HG03103 (cell line): Measurements from ENCODE around the gene RIMBP2.

Experiments used
- ATAC-seq: cut with Tn5 transposase; IDR thresholded peaks from one replicate; pipeline ENCODE4 v1.9.1; 2021; ENCODE audit warnings: low read depth; ENCODE audit not compliant: unreplicated experiment

RIMBP2 gene

GRCh38 chr12:130577351-130577750, 138.7 kb downstream of the RIMBP2 start:
- ATAC-seq, result no peak

GRCh38 chr12:130576371-130576816, 139.7 kb downstream of the RIMBP2 start:
- ATAC-seq, result no peak

GRCh38 chr12:130574402-130574801, 141.7 kb downstream of the RIMBP2 start:
- ATAC-seq, result no peak

GRCh38 chr12:130573766-130574165, 142.3 kb downstream of the RIMBP2 start:
- no peak for ATAC-seq

GRCh38 chr12:130573235-130573634, 142.9 kb downstream of the RIMBP2 start:
- no peak for ATAC-seq

GRCh38 chr12:130572553-130572952, 143.5 kb downstream of the RIMBP2 start:
- ATAC-seq, result no peak

GRCh38 chr12:130571734-130572133, 144.4 kb downstream of the RIMBP2 start:
- no peak for ATAC-seq

- ATAC-seq, result no peak
Measured at GRCh38 chr12:130571089-130571488, 145.0 kb downstream of the RIMBP2 start.

GRCh38 chr12:130569521-130569920, 146.6 kb downstream of the RIMBP2 start:
- ATAC-seq, result no peak

GRCh38 chr12:130568501-130568900, 147.6 kb downstream of the RIMBP2 start:
- no peak for ATAC-seq

- no peak for ATAC-seq
Measured at GRCh38 chr12:130568041-130568440, 148.1 kb downstream of the RIMBP2 start.

- ATAC-seq, result no peak
Measured at GRCh38 chr12:130566446-130567155, 149.5 kb downstream of the RIMBP2 start.

- ATAC-seq, result no peak
Measured at GRCh38 chr12:130565189-130565588, 150.9 kb downstream of the RIMBP2 start.

GRCh38 chr12:130563323-130563722, 152.8 kb downstream of the RIMBP2 start:
- no peak for ATAC-seq

- no peak for ATAC-seq
Measured at GRCh38 chr12:130562716-130563115, 153.4 kb downstream of the RIMBP2 start.

- ATAC-seq, result no peak
Measured at GRCh38 chr12:130560321-130560720, 155.8 kb downstream of the RIMBP2 start.

- no peak for ATAC-seq
Measured at GRCh38 chr12:130559806-130560205, 156.3 kb downstream of the RIMBP2 start.

GRCh38 chr12:130557886-130558765, 158.0 kb downstream of the RIMBP2 start:
- no peak for ATAC-seq

- ATAC-seq, result no peak
Measured at GRCh38 chr12:130557201-130557600, 158.9 kb downstream of the RIMBP2 start.

- no peak for ATAC-seq
Measured at GRCh38 chr12:130556486-130557055, 159.5 kb downstream of the RIMBP2 start.
